Osteocyte (in vitro differentiated cells): ENCODE data around the gene C19orf47. TPM values are rescaled to one million over a fixed set of nuclear protein-coding genes. Genes with fewer than 3 reads are reported as not detected.
A peak's percentile ranks its signal among the peaks of the same experiment; 100 is the strongest.

Source experiments
- DNase-seq: peaks from one replicate; pipeline ENCODE4 v3.0.0; 2021; ENCODE audit warnings: mixed read lengths; ENCODE audit not compliant: unreplicated experiment; ENCODE audit errors: extremely low spot score
- H3K27ac Mint-ChIP-seq: one replicate; pipeline ENCODE4 v1.8.0; 2021; ENCODE audit warnings: mild to moderate bottlenecking, mixed read lengths; ENCODE audit not compliant: unreplicated experiment
- H3K27me3 Mint-ChIP-seq: one replicate; pipeline ENCODE4 v1.8.0; 2021; ENCODE audit warnings: mixed read lengths; ENCODE audit not compliant: unreplicated experiment
- H3K36me3 Mint-ChIP-seq: one replicate; pipeline ENCODE4 v1.8.0; 2021; ENCODE audit warnings: mixed read lengths; ENCODE audit not compliant: unreplicated experiment
- H3K4me1 Mint-ChIP-seq: one replicate; pipeline ENCODE4 v1.8.0; 2021; ENCODE audit warnings: mixed read lengths; ENCODE audit not compliant: unreplicated experiment
- H3K4me3 Mint-ChIP-seq: one replicate; pipeline ENCODE4 v1.8.0; 2021; ENCODE audit warnings: mild to moderate bottlenecking, moderate library complexity, mixed read lengths; ENCODE audit not compliant: unreplicated experiment
- H3K9me3 Mint-ChIP-seq: one replicate; pipeline ENCODE4 v1.8.0; 2021; ENCODE audit warnings: mixed read lengths; ENCODE audit not compliant: unreplicated experiment
- CTCF ChIP-seq: fragments of 200-600 bp; sonication (generic); IDR thresholded peaks from 2 replicates; pipeline ENCODE4 v1.5.0; 2021; ENCODE audit warnings: antibody characterized with exemption, mild to moderate bottlenecking, moderate library complexity
- total RNA-seq: library from RNA; stranded (reverse); gene quantifications from 2 replicates; pipeline ENCODE4 v1.2.1, GENCODE V29; 2021

Gene C19orf47
- total RNA-seq, 1 donor from 2014 or later = 16.6 TPM

GRCh38 chr19:40305403-40305802, 42.8 kb downstream of the C19orf47 start:
- DNase-seq = peak; percentile 91
- Mint-ChIP-seq H3K9me3 (no peaks in the 10 kb centered on the region), H3K4me3 (no peak overlapping the region), H3K4me1 (peaks cover 8% of the 10 kb centered on the region), H3K27me3 (no peaks in the 10 kb centered on the region), H3K36me3 (no peaks in the 10 kb centered on the region), H3K27ac (no peak overlapping the region)
- TF ChIP-seq CTCF = peak; percentile 87

- Mint-ChIP-seq H3K27ac (no peak overlapping the region), H3K27me3 (no peaks in the 10 kb centered on the region), H3K9me3 (no peaks in the 10 kb centered on the region), H3K4me3 (no peak overlapping the region), H3K36me3 (no peaks in the 10 kb centered on the region), H3K4me1 (peaks cover 6% of the 10 kb centered on the region)
- no peak for DNase-seq
- TF ChIP-seq CTCF = no peak
These were observed 43.9 kb downstream of the C19orf47 start for GRCh38 chr19:40304306-40304705.

GRCh38 chr19:40303765-40304164, 44.4 kb downstream of the C19orf47 start:
- Mint-ChIP-seq H3K4me3 (no peak overlapping the region), H3K36me3 (no peaks in the 10 kb centered on the region), H3K27ac (no peak overlapping the region), H3K27me3 (no peaks in the 10 kb centered on the region), H3K9me3 (no peaks in the 10 kb centered on the region), H3K4me1 (peaks cover 6% of the 10 kb centered on the region)
- TF ChIP-seq CTCF = no peak
- no peak for DNase-seq

- no peak overlapping the region for H3K4me3 Mint-ChIP-seq
- no peak overlapping the region for H3K27ac Mint-ChIP-seq
- H3K9me3 Mint-ChIP-seq = no peaks in the 10 kb centered on the region
- H3K36me3 Mint-ChIP-seq = no peaks in the 10 kb centered on the region
- peaks cover 6% of the 10 kb centered on the region for H3K4me1 Mint-ChIP-seq
- TF ChIP-seq CTCF = no peak
- DNase-seq = no peak
- H3K27me3 Mint-ChIP-seq = no peaks in the 10 kb centered on the region
These were observed 45.8 kb downstream of the C19orf47 start for GRCh38 chr19:40302224-40303011.

GRCh38 chr19:40300668-40301067, 47.5 kb downstream of the C19orf47 start:
- Mint-ChIP-seq H3K9me3 (no peaks in the 10 kb centered on the region), H3K4me3 (no peak overlapping the region), H3K27me3 (no peaks in the 10 kb centered on the region), H3K27ac (no peak overlapping the region), H3K4me1 (peaks cover 6% of the 10 kb centered on the region), H3K36me3 (no peaks in the 10 kb centered on the region)
- DNase-seq = no peak
- no peak for TF ChIP-seq CTCF
